Bone marrow (tissue), 2 donors: ENCODE measurements around the gene RBPJ.
"Not testable (repeated sequence)": the region's sequence is repeated elsewhere in the genome, so short reads cannot be mapped to it uniquely, and the experiment has no call there.

Source experiments
- DNase-seq, 2 donors: peaks; one replicate each; lab custom pipeline; 2025; lab: John Stamatoyannopoulos, UW

The RBPJ gene

GRCh38 chr4:26302031-26302899 is 18.5 kb upstream of the RBPJ start:
- peak in 1 of 2 donors; percentile 77 for DNase-seq

DNA sequence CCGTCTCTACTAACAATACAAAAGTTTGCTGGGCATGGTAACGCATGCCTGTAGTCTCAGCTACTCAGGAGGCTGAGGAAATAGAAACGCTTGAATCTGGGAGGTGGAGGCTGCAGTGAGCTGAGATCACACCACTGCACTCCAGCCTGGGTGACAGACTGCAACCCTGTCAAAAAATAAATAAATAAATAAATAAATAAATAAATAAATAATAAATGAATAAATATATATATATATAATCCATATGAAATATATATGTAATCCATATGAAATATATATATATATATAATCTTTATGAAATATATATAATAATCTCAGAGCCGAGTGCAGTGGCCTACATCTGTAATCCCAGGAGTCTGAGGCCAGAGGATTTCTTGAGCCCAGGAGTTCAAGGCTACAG is 17.8 kb upstream of the RBPJ start:
- DNase-seq: no peak

- DNase-seq: no peak
Observed at GRCh38 chr4:26307037-26307800, 13.6 kb upstream of the RBPJ start.

DNA sequence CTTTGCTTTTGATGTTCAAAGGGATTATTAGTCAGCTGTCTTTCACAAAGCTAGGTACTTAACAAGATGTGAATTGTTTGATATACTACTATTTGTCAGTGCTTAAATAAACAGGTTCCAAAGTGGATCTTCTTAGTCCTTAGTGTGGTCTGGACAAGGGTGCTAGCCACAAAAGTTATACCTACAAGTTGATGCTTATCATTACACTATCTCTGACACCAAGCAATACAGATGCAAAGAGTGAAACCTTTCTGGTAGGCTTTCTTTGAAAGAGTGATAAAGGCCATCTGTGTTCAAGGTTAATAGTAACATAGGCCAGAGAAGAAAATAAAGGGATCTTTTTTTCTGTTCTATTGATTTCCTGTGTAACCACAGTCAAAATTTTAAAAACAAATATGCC is 12.2 kb upstream of the RBPJ start:
- DNase-seq: no peak

GRCh38 chr4:26310264-26310663 is 10.6 kb upstream of the RBPJ start:
- DNase-seq: no peak

DNA sequence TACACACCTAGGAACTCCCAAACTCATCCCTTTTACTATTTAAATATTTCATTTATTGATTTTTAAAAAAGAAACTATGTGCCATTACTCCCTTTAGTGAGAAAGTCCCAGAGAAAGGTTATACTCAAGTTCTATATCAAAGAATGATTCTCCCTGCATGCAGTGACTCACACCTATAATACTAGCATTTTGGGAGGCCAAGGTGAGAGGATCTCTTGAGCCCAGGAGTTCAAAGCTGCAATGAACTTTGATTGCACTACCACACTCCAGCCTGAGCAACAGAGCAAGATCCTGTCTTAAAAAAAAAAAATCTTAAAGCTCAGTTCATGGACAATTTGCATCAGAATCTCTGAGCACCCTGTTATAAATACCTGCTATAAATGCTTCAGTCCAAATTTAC is 9.2 kb upstream of the RBPJ start:
- no peak for DNase-seq

DNA sequence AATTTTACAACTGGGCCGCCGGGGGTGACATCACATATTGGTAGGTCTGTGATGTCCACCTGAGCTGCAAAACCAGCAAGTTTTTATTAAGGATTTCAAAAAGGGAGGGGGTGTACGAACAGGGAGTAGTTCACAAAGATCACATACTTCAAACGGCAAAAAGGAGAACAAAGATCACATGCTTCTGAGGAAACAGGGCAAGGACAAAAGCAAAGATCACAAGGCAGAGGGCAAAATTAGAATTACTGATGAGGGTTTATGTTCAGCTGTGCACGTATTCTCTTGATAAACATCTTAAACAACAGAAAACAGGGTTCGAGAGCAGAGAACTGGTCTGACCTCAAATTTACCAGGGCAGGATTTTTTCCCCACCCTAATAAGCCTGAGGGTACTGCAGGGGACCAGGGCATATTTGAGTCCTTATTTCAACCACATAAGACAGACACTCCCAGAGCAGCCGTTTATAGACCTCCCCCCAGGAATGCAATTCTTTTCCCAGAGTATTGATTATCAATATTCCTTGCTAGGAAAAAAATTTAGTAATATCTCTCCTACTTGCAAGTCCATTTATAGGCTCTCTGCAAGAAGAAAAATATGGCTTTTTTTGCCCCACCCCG is 5.4 kb upstream of the RBPJ start:
- not testable (repeated sequence) for DNase-seq

DNA sequence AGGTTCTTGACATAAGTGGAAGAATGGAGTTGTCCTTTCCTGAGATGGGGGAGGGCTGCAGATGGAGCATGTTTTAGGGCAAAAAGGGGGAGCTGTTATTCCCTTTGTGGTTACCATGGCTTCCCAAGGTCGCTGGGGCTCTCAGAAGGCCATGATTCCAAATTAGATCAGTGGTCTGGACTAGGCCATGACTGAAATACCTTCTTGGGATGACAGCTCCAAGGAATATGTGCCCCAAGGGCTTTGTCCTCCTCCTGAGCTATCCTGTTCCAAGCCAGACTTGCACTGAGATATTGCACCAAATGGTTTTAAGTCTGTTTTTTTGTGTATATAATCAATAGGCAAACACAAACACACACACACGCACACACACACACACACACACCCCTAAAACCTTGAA is 3.0 kb upstream of the RBPJ start:
- no peak for DNase-seq

GRCh38 chr4:26319467-26319948 is 1.3 kb upstream of the RBPJ start:
- peak; percentile 94 to 99 for DNase-seq

DNA sequence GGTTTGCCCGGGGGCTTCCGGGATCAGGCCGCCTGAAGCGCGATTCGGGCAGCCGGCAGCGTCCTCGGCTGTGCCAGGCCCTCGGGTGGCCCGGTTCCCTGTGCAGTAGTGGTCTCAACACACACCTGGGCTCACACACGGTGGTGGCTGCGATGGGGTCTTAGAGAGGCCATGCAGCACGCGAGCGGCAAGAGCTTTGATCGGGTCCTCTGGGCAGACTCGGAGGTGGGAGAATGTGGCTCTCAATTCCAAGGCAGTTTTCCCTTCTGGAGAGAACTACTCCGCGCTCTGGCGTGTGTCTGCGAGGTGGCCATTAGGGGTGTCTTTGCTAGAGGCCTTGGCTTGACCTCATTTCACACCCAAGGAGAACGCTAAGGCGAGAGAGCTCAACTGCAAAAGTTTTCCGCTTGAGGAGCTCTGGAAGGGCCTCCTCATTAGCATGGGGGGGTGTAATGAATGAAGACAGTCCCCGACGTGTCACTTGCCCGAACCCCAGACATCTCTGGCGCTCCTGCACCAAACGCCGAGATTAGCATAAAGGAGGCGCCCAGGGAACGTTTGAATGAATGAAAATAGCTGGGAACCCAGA is 771 bp upstream of the RBPJ start:
- no peak for DNase-seq

GRCh38 chr4:26321373-26322221 is 783 bp downstream of the RBPJ start:
- peak in 1 of 2 donors; percentile 34 for DNase-seq

- no peak for DNase-seq
Observed at GRCh38 chr4:26322346-26322745, 1.5 kb downstream of the RBPJ start.

DNA sequence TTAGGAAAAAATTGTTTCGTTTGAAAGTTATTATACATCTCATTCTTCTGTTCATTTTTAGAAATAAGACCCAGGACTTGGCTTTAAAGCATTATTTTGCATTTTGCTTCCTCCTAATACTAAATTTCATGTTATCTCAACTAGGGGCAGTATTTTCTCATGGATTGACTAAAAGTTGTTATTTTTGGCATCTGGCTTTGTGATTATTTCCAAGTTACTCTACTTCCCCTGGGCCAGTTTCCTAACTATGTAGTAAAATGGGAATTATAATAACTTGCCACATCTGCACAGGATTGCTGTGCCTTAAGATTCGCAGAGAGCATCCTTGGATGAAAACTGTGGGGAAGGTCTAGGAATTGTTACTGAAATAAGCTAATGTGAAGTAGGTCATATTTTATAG is 3.0 kb downstream of the RBPJ start:
- DNase-seq: no peak

DNA sequence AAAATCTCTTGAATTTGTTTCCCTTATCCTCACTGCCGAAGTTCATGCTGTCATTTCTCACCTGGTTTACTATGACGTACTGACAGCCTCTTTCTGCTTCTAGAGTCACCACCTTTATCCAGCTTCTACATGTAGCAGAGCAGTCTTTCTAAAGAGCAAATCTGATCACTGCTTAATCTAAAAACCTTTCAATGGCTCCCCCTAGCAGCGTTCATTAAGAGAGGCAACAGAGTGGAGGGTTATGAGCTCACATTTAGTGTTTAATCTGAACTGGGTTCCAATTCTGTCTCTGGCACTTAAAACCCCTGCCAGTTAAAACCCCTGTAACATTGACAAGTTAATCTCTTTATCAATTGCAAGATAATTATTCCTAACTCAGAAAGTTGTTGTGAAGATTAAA is 4.4 kb downstream of the RBPJ start:
- peak in 1 of 2 donors; percentile 43 for DNase-seq

DNA sequence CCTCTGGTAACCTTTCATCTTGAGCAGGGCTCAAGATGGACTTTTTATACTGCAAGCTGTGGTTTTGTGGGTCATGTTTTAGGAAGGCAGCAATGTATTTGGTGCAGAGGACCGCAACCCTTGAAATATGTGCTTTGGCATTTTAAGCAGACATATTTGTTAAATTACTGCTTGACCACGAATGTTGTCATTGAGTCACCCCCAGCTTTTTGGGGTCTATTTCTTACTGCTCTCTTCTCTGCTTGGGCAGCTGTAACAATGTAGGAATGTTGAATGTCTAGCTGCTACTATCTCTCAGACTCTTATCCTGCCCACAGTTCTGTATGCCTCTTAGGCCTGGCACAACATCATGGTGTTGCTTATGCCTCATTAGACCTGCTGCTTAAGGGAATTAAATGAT is 6.0 kb downstream of the RBPJ start:
- DNase-seq: no peak

DNA sequence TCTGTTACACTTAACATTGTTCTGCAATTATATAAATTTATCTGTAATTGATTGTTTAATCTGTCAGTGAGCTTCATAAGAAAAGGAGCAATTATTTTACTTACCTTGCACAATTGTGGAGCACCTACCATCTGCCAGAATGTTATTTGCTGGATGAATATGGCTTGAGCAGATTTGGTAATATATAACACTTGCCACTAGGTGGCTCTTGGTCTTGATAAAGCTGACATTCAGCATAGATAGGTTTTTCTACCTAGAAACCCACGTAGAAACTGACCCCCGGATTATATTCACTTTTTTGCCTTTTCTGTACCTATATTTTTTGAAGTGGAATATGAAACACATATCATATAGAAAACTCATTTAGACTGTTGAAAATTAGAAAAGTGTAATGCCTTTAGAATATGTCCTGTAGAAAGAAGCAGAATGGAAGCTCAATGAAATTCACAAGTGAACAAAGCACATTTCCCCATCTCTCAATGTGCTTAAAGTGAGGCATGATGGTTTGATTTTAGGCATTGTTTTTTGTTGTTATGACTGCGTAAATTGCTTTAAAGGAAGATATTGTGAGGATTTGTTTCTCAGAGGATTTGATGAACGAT is 9.5 kb downstream of the RBPJ start:
- DNase-seq: peak in 1 of 2 donors; percentile 27

- DNase-seq: no peak
Observed at GRCh38 chr4:26330946-26331345, 10.1 kb downstream of the RBPJ start.

DNA sequence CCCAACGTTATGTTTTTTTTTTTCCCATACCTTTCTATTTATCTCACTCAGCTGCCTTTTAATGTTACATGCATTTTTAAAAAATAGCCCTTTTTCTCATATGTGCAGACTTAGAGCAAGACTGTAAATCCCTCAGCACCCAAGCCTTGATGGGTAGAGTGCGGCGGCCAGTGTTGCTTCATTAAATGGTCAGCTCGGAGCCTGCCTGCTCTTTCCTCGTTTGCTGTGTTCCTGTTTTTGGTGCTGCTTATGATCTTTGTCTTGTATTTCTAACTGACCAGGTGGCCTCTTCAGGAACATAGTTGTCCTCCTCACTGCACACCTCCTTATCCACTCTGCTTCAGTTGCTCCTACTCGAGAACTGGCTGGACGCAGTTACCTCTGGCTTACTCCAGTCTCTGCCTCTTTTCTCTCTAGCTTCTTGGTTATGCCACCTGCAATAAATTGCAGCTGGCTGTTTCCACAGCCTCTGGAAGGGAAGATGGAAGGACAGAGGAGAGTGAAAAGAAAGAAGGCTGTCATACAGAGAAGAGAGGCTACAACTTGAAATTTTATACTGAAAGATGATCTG is 10.7 kb downstream of the RBPJ start:
- DNase-seq: no peak

GRCh38 chr4:26334366-26334765 is 13.6 kb downstream of the RBPJ start:
- no peak for DNase-seq

- no peak for DNase-seq
Observed at GRCh38 chr4:26337612-26338011, 16.8 kb downstream of the RBPJ start.
